PC-9 (cell line): Measurements from ENCODE around the gene ENGASE. TPM values are rescaled to one million over a fixed set of nuclear protein-coding genes. Genes with fewer than 3 reads are reported as not detected.

Source experiments
- BruUV-seq: library from RNA; stranded (reverse); fragments of 400-500 nt; replicated peaks from 2 replicates; lab custom pipeline; 2021; lab: Mats Ljungman, UMichigan
- CTCF ChIA-PET: fragments of 300-600 bp; sonication (Branson Sonifier 250); formaldehyde crosslinking; loops from one replicate; lab custom pipeline; 2022; ENCODE audit warnings: antibody characterized with exemption; lab: Charles Lee
- POLR2A ChIA-PET: fragments of 300-600 bp; sonication (Branson Sonifier 250); formaldehyde crosslinking; loops from one replicate; lab custom pipeline; 2022; ENCODE audit warnings: antibody characterized with exemption; ENCODE audit not compliant: unreplicated experiment; lab: Charles Lee
- DNase-seq, 2 experiments: peaks; one replicate each; pipeline versions ENCODE4 v3.0.0 to v3.0.0-alpha.2; 2015 to 2022; ENCODE audit warnings: mixed read lengths in 1 of 2
- H2AFZ ChIP-seq: fragments of 200-600 bp; sonication (generic); 2 replicates; pipeline ENCODE4 v1.8.1; 2017; ENCODE audit warnings: antibody characterized with exemption
- H3F3A ChIP-seq: fragments of 200-600 bp; sonication (generic); 2 replicates; pipeline ENCODE4 v1.8.1; 2017; ENCODE audit warnings: antibody characterized with exemption, mild to moderate bottlenecking, low read depth; ENCODE audit not compliant: insufficient read depth
- H3K27ac ChIP-seq: fragments of 200-600 bp; sonication (generic); 2 replicates; pipeline ENCODE4 v1.6.1; 2016; ENCODE audit warnings: mixed run types
- H3K27me3 ChIP-seq: fragments of 200-600 bp; sonication (generic); 2 replicates; pipeline ENCODE4 v1.6.1; 2016; ENCODE audit warnings: low read depth, mixed run types; ENCODE audit not compliant: insufficient read depth
- H3K36me3 ChIP-seq: fragments of 200-600 bp; sonication (generic); 2 replicates; pipeline ENCODE4 v1.6.1; 2016; ENCODE audit warnings: low read depth, mixed run types
- H3K4me1 ChIP-seq: fragments of 200-600 bp; sonication (generic); replicated peaks from 2 replicates; pipeline ENCODE4 v1.6.1; 2016; ENCODE audit warnings: mixed run types; ENCODE audit not compliant: insufficient read depth
- H3K4me2 ChIP-seq: fragments of 200-600 bp; sonication (generic); 2 replicates; pipeline ENCODE4 v1.6.1; 2017; ENCODE audit warnings: mixed run types
- H3K4me3 ChIP-seq: fragments of 200-600 bp; sonication (generic); 2 replicates; pipeline ENCODE4 v1.6.1; 2016; ENCODE audit warnings: mixed run types
- H3K79me2 ChIP-seq: fragments of 200-600 bp; sonication (generic); 2 replicates; pipeline ENCODE4 v1.6.1; 2017; ENCODE audit warnings: low read depth, mixed run types
- H3K9me2 ChIP-seq: fragments of 200-600 bp; sonication (generic); 2 replicates; pipeline ENCODE4 v1.8.1; 2017; ENCODE audit warnings: mild to moderate bottlenecking; ENCODE audit not compliant: insufficient read depth
- H3K9me3 ChIP-seq: fragments of 200-600 bp; sonication (generic); 2 replicates; pipeline ENCODE4 v1.8.1; 2016; ENCODE audit warnings: low read depth; ENCODE audit not compliant: insufficient read depth
- H4K20me1 ChIP-seq: fragments of 200-600 bp; sonication (generic); 2 replicates; pipeline ENCODE4 v1.8.1; 2017; ENCODE audit not compliant: insufficient read depth
- EZH2 ChIP-seq: fragments of 200-600 bp; sonication (generic); IDR thresholded peaks from 2 replicates; pipeline ENCODE4 v1.8.0; 2017; ENCODE audit warnings: antibody characterized with exemption, low read depth
- intact Hi-C: fragments of 100-400 bp; cut with micrococcal nuclease; formaldehyde crosslinking; loops from one replicate; pipeline ENCODE4 v1.10.0; 2022; ENCODE audit not compliant: unreplicated experiment
- total RNA-seq: library from RNA; stranded (reverse); gene quantifications from 2 replicates; pipeline ENCODE4 v1.2.3, GENCODE V29; 2021
- TF ChIP-seq, protein P1 (sequence below): fragments of 200-600 bp; sonication (generic); conservative IDR thresholded peaks from 2 replicates; pipeline ENCODE4 v1.6.1; 2017; ENCODE audit warnings: mixed run types, antibody characterized with exemption, mild to moderate bottlenecking, moderate library complexity

Gene ENGASE
- total RNA-seq, 1 experiment from 2014 or later: 15.7 TPM

DNA sequence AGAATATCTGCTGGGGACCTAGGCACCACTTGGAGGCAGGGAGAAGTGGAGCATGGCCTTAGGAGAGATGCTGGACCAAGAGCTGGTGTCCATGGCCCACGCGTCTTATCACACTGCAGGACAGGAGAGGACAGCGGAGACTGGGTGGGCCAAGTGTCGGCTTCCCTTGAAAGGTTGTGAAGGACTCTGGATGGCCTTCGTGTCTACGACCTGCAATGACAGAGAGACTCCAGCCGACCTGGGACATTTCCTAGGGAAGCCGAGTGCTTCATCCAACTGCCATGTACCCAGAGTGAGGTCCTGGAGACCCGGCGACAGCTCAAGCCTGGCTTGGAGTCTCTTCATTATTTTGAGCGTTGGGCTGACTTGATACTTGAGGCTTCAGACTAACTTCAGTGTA, 30.2 kb upstream of the ENGASE start:
- BruUV-seq: no TSS peak
- Histone ChIP-seq H3K4me1 (no peaks in the 10 kb centered on the region), H3F3A (peaks cover 9% of the 10 kb centered on the region), H3K9me2 (no peaks in the 10 kb centered on the region), H4K20me1 (no peaks in the 10 kb centered on the region), H3K36me3 (no peaks in the 10 kb centered on the region), H3K9me3 (no peaks in the 10 kb centered on the region), H2AFZ (no peak overlapping the region), H3K4me2 (no peak overlapping the region), H3K27ac (no peak overlapping the region), H3K27me3 (no peaks in the 10 kb centered on the region), H3K4me3 (no peak overlapping the region), H3K79me2 (no peaks in the 10 kb centered on the region)
- intact Hi-C loops: no loop called here
- no peak for DNase-seq
- TF ChIP-seq, protein P1, sequence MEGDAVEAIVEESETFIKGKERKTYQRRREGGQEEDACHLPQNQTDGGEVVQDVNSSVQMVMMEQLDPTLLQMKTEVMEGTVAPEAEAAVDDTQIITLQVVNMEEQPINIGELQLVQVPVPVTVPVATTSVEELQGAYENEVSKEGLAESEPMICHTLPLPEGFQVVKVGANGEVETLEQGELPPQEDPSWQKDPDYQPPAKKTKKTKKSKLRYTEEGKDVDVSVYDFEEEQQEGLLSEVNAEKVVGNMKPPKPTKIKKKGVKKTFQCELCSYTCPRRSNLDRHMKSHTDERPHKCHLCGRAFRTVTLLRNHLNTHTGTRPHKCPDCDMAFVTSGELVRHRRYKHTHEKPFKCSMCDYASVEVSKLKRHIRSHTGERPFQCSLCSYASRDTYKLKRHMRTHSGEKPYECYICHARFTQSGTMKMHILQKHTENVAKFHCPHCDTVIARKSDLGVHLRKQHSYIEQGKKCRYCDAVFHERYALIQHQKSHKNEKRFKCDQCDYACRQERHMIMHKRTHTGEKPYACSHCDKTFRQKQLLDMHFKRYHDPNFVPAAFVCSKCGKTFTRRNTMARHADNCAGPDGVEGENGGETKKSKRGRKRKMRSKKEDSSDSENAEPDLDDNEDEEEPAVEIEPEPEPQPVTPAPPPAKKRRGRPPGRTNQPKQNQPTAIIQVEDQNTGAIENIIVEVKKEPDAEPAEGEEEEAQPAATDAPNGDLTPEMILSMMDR: no peak
- no peak for TF ChIP-seq EZH2
- POLR2A ChIA-PET: no interaction called here
- CTCF ChIA-PET: interaction anchor here (1.0 kb wide), 1 partner anchor 58 kb away, joined by 3 read pairs; no protein-coding TSS in a partner anchor

- no peaks in the 10 kb centered on the region for H3K36me3 ChIP-seq
- no peaks in the 10 kb centered on the region for H3K9me2 ChIP-seq
- no peaks in the 10 kb centered on the region for H3K27me3 ChIP-seq
- no peaks in the 10 kb centered on the region for H3K79me2 ChIP-seq
- H3K4me2 ChIP-seq: no peak overlapping the region
- DNase-seq: no peak
- no peaks in the 10 kb centered on the region for H3K4me1 ChIP-seq
- no TSS peak for BruUV-seq
- no peak overlapping the region for H2AFZ ChIP-seq
- no peak overlapping the region for H3K27ac ChIP-seq
- H3K9me3 ChIP-seq: no peaks in the 10 kb centered on the region
- no peak overlapping the region for H3K4me3 ChIP-seq
- TF ChIP-seq, protein P1: no peak
- TF ChIP-seq EZH2: no peak
- intact Hi-C loops: no loop called here
- POLR2A ChIA-PET: no interaction called here
- H4K20me1 ChIP-seq: no peaks in the 10 kb centered on the region
- H3F3A ChIP-seq: peaks cover 9% of the 10 kb centered on the region
- CTCF ChIA-PET: interaction anchor here (0.6 to 1.3 kb wide), 7 partner anchors 22 to 1583 kb away, joined by 3 to 7 read pairs (median 4); partner anchors contain the start of gene CANT1
Measured at GRCh38 chr17:79045001-79045729, 29.5 kb upstream of the ENGASE start.

- intact Hi-C loops: loop anchor here (1.0 kb wide), 3 partner anchors 36 to 347 kb away; no protein-coding TSS in a partner anchor
- ChIA-PET POLR2A (no interaction called here), CTCF (interaction anchor here (0.6 to 1.3 kb wide), 7 partner anchors 22 to 1582 kb away, joined by 3 to 7 read pairs (median 4); partner anchors contain the start of gene CANT1)
Measured at GRCh38 chr17:79045842-79046196, 28.8 kb upstream of the ENGASE start.

More at GRCh38 chr17:79045842-79046196, 28.8 kb upstream of the ENGASE start:
- no peak overlapping the region for H3K4me3 ChIP-seq
- peak in 1 of 2 experiments; percentile 75 for DNase-seq
- H3F3A ChIP-seq: peaks cover 9% of the 10 kb centered on the region
- no peaks in the 10 kb centered on the region for H3K79me2 ChIP-seq
- no TSS peak for BruUV-seq
- H3K9me3 ChIP-seq: no peaks in the 10 kb centered on the region
- H2AFZ ChIP-seq: no peak overlapping the region
- no peaks in the 10 kb centered on the region for H3K4me1 ChIP-seq
- H4K20me1 ChIP-seq: no peaks in the 10 kb centered on the region
- TF ChIP-seq EZH2: no peak
- TF ChIP-seq, protein P1: peak; percentile 85
- no peaks in the 10 kb centered on the region for H3K9me2 ChIP-seq
- no peaks in the 10 kb centered on the region for H3K27me3 ChIP-seq
- H3K4me2 ChIP-seq: no peak overlapping the region
- no peaks in the 10 kb centered on the region for H3K36me3 ChIP-seq
- H3K27ac ChIP-seq: no peak overlapping the region
